Endothelial cell of umbilical vein (primary cell): Measurements from ENCODE around the gene SYCP3. TPM values are rescaled to one million over a fixed set of nuclear protein-coding genes. Genes with fewer than 3 reads are reported as not detected.

Experiments used
- BruUV-seq: library from RNA; stranded (reverse); fragments of 400-500 nt; replicated peaks from 2 replicates; lab custom pipeline; 2021; lab: Mats Ljungman, UMichigan
- CTCF ChIA-PET: fragments of 300-600, 350-600 bp; sonication (Branson Sonifier 250); formaldehyde crosslinking; loops from one replicate; lab custom pipeline; 2021; ENCODE audit warnings: antibody characterized with exemption, inconsistent platforms; lab: Charles Lee
- POLR2A ChIA-PET: fragments of 300-600, 350-600 bp; sonication (Branson Sonifier 250); formaldehyde crosslinking; loops from one replicate; lab custom pipeline; 2021; ENCODE audit warnings: antibody characterized with exemption, inconsistent platforms; lab: Charles Lee
- DNase-seq: peaks from one replicate; pipeline ENCODE4 v3.0.0-alpha.2; 2011; ENCODE audit warnings: low read depth, low spot score
- FAIRE-seq: peaks from 2 replicates; lab custom pipeline; 2011; peaks lifted over from hg19 to GRCh38; lab: Jason Lieb, UNC
- H2AFZ ChIP-seq: 2 replicates; pipeline ENCODE4 v1.6.0; 2012; ENCODE audit warnings: low read depth, low read length, control low read depth, inconsistent platforms
- H3K27ac ChIP-seq: 2 replicates; pipeline ENCODE4 v1.5.1; 2011; ENCODE audit warnings: low read depth, mild to moderate bottlenecking, control low read depth, low read length, moderate library complexity; ENCODE audit not compliant: insufficient read depth
- H3K27me3 ChIP-seq, 2 experiments: 2 replicates each; pipeline versions ENCODE4 v1.6.0 to v1.6.1; 2011; ENCODE audit warnings: low read length in 2 of 2, mixed read lengths in 1 of 2; ENCODE audit not compliant: control insufficient read depth in 2 of 2, insufficient read depth in 2 of 2
- H3K36me3 ChIP-seq, 2 experiments: 2 replicates in 1 of 2; 3 replicates in 1 of 2; pipeline ENCODE4 v1.5.1; 2011; ENCODE audit warnings: low read length in 2 of 2, mild to moderate bottlenecking in 1 of 2, moderate library complexity in 1 of 2; ENCODE audit not compliant: control insufficient read depth in 2 of 2, insufficient read depth in 2 of 2; ENCODE audit errors: extremely low read depth in 1 of 2
- H3K4me1 ChIP-seq: 3 replicates; pipeline ENCODE4 v1.5.1; 2011; ENCODE audit warnings: mild to moderate bottlenecking, low read length; ENCODE audit not compliant: control insufficient read depth, insufficient read depth; ENCODE audit errors: extremely low read depth
- H3K4me2 ChIP-seq: 2 replicates; pipeline ENCODE4 v1.6.1; 2011; ENCODE audit warnings: low read length, control low read depth, mixed read lengths; ENCODE audit not compliant: insufficient read depth
- H3K4me3 ChIP-seq, 3 experiments: fragments of 200-600 bp in 1 of 3; sonication (generic), shearing (Covaris generic) in 1 of 3; replicated peaks in 1 of 3; 2 replicates each; pipeline ENCODE4 v1.5.1; 2011 to 2016; ENCODE audit warnings: control low read depth in 3 of 3, low read length in 3 of 3, mild to moderate bottlenecking in 2 of 3, inconsistent platforms in 1 of 3, low read depth in 1 of 3, moderate library complexity in 1 of 3; ENCODE audit not compliant: insufficient read depth in 1 of 3
- H3K79me2 ChIP-seq: 2 replicates; pipeline ENCODE4 v1.6.0; 2012; ENCODE audit warnings: low read length, inconsistent platforms; ENCODE audit not compliant: control insufficient read depth, insufficient read depth
- H3K9ac ChIP-seq: replicated peaks from 2 replicates; pipeline ENCODE3; 2011; ENCODE audit warnings: low read length, control low read depth; ENCODE audit not compliant: insufficient read depth; ENCODE audit errors: extremely low read depth
- H3K9me1 ChIP-seq: replicated peaks from 3 replicates; pipeline ENCODE4 v1.6.0; 2011; ENCODE audit warnings: mild to moderate bottlenecking, low read length; ENCODE audit not compliant: control insufficient read depth, insufficient read depth; ENCODE audit errors: extremely low read depth
- H3K9me3 ChIP-seq: replicated peaks from 2 replicates; pipeline ENCODE4 v1.5.1; 2012; ENCODE audit warnings: low read length, inconsistent platforms; ENCODE audit not compliant: control insufficient read depth, insufficient read depth
- H4K20me1 ChIP-seq: replicated peaks from 2 replicates; pipeline ENCODE3; 2011; ENCODE audit warnings: mild to moderate bottlenecking, low read length; ENCODE audit not compliant: control insufficient read depth, insufficient read depth; ENCODE audit errors: extremely low read depth
- EZH2 ChIP-seq: IDR thresholded peaks from 2 replicates; pipeline ENCODE4 v1.6.1; 2012; ENCODE audit warnings: borderline replicate concordance, low read depth, mild to moderate bottlenecking, moderate library complexity, low read length, inconsistent platforms; ENCODE audit not compliant: severe bottlenecking
- FOS ChIP-seq: IDR thresholded peaks from 2 replicates; pipeline ENCODE4 v1.6.1; 2011; ENCODE audit warnings: mild to moderate bottlenecking, low read length, moderate library complexity, borderline replicate concordance; ENCODE audit not compliant: insufficient read depth
- GATA2 ChIP-seq: IDR thresholded peaks from 2 replicates; pipeline ENCODE4 v1.7.0; 2011; ENCODE audit warnings: low read depth, mild to moderate bottlenecking, moderate library complexity, mixed read lengths, low read length; ENCODE audit not compliant: insufficient read length, insufficient read depth
- JUN ChIP-seq: IDR thresholded peaks from 2 replicates; pipeline ENCODE4 v1.6.1; 2011; ENCODE audit warnings: borderline replicate concordance, low read depth; ENCODE audit not compliant: insufficient read length, insufficient read depth
- MAX ChIP-seq: IDR thresholded peaks from 2 replicates; pipeline ENCODE4 v1.6.1; 2011; ENCODE audit not compliant: insufficient read depth, insufficient read length
- MYC ChIP-seq: IDR thresholded peaks from one replicate; pipeline ENCODE4 v1.6.1; 2011; ENCODE audit warnings: mild to moderate bottlenecking, low read depth, low read length
- POLR2A ChIP-seq: IDR thresholded peaks from 2 replicates; pipeline ENCODE4 v1.6.1; 2012; ENCODE audit warnings: low read depth, mild to moderate bottlenecking, control low read depth, low read length
- POLR2AphosphoS5 ChIP-seq: IDR thresholded peaks from 2 replicates; pipeline ENCODE4 v1.6.1; 2012; ENCODE audit warnings: low read depth, mild to moderate bottlenecking, control low read depth, low read length, moderate library complexity; ENCODE audit not compliant: insufficient read depth
- dilution Hi-C: fragments of 300-500 bp; cut with MboI; formaldehyde crosslinking; loops from one replicate; pipeline ENCODE4 v1.15.0; 2019; ENCODE audit warnings: low sequenced_read_pairs; ENCODE audit not compliant: extremely low pct_ligation_motif_present
- intact Hi-C: fragments of 100-400 bp; cut with micrococcal nuclease; formaldehyde crosslinking; loops from one replicate; pipeline ENCODE4 v1.10.0; 2022
- polyA plus RNA-seq, 4 experiments: library from polyadenylated mRNA; depleted of rRNA in 3 of 4; stranded (reverse) in 3 of 4; unstranded in 1 of 4; fragments of >200 nt; gene quantifications; 2 replicates each; pipeline versions ENCODE4 v1.2.1 to v1.2.3, GENCODE V29; 2011 to 2012; ENCODE audit warnings: missing spikeins in 1 of 4
- total RNA-seq: library from RNA; stranded (reverse); gene quantifications from 2 replicates; pipeline ENCODE4 v1.2.3, GENCODE V29; 2021

The SYCP3 gene
- total and polyA plus RNA-seq, 2 donors (not counting 3 experiments of a cell fraction or from before 2014, with no cell fraction given): 0.29 TPM; not detected in 1

GRCh38 chr12:101764051-101764792 lies 25.0 kb upstream of the SYCP3 start:
- Histone ChIP-seq H4K20me1 (no peaks in the 10 kb centered on the region), H3K9ac (no peak overlapping the region), H3K36me3 (no peaks in the 10 kb centered on the region), H3K4me2 (no peak overlapping the region), H3K9me3 (no peaks in the 10 kb centered on the region), H3K79me2 (no peaks in the 10 kb centered on the region), H3K27me3 (no peaks in the 10 kb centered on the region), H3K4me3 (no peak overlapping the region), H3K4me1 (no peaks in the 10 kb centered on the region), H3K27ac (no peak overlapping the region), H2AFZ (no peak overlapping the region), H3K9me1 (no peaks in the 10 kb centered on the region)
- ChIA-PET POLR2A (no interaction called here), CTCF (interaction anchor here (1.0 to 1.3 kb wide), 2 partner anchors 10 to 350 kb away, joined by 4 to 5 read pairs; no protein-coding TSS in a partner anchor)
- FAIRE-seq: no peak
- intact Hi-C loops (no loop called here), dilution Hi-C loops (no loop called here)
- TF ChIP-seq MAX (no peak), GATA2 (no peak)
- no peak for DNase-seq
- no TSS peak for BruUV-seq

- intact Hi-C loops: no loop called here
- Histone ChIP-seq H3K4me2 (no peak overlapping the region), H3K9me1 (no peaks in the 10 kb centered on the region), H3K27me3 (no peaks in the 10 kb centered on the region), H3K4me3 (no peak overlapping the region), H4K20me1 (no peaks in the 10 kb centered on the region), H3K36me3 (peaks cover 0 to 1% of the 10 kb centered on the region in 2 experiments), H3K9me3 (no peaks in the 10 kb centered on the region), H2AFZ (no peak overlapping the region), H3K27ac (no peak overlapping the region), H3K79me2 (no peaks in the 10 kb centered on the region), H3K9ac (no peak overlapping the region), H3K4me1 (no peaks in the 10 kb centered on the region)
- POLR2A ChIA-PET: no interaction called here
- dilution Hi-C loops: no loop called here
- no peak for FAIRE-seq
- TF ChIP-seq EZH2 (no peak), FOS (no peak), POLR2AphosphoS5 (no peak), JUN (no peak), POLR2A (no peak), GATA2 (no peak), MYC (no peak), MAX (no peak)
- no TSS peak for BruUV-seq
- DNase-seq: no peak
- CTCF ChIA-PET: interaction anchor here (0.9 to 1.3 kb wide), 3 partner anchors 10 to 349 kb away, joined by 3 to 5 read pairs (median 4); partner anchors contain the start of gene GNPTAB
These were observed 24.1 kb upstream of the SYCP3 start for GRCh38 chr12:101763246-101763931.
